Measurements from ENCODE around the gene SOX5. TPM values are rescaled to one million over a fixed set of nuclear protein-coding genes. Genes with fewer than 3 reads are reported as not detected.
"Not testable (repeated sequence)": the region's sequence is repeated elsewhere in the genome, so short reads cannot be mapped to it uniquely, and the experiment has no call there.

The SOX5 gene
- total and polyA plus RNA-seq, 2 experiments from 2014 or later, result 1.0 to 4.7 TPM

DNA sequence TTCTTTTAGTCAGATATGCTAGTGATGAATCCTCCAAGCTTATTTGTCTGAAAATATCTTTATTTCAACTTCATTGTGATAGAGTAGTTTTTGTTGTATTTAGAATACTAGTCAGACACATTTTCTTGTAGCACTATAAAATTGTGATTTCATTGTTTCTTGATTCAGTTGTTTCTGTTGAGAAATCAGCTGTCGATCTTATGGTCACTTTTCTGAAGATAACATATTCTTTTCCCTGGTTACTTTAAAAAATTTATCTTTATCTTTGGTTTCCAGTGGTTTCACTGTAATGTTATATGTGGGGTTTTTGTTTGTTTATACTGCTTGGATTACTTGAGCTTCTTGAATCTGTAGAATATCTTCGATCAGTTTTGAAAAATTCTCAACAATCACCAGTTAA, 426.1 kb downstream of the SOX5 start (continued):
- TF ChIP-seq, protein P1, sequence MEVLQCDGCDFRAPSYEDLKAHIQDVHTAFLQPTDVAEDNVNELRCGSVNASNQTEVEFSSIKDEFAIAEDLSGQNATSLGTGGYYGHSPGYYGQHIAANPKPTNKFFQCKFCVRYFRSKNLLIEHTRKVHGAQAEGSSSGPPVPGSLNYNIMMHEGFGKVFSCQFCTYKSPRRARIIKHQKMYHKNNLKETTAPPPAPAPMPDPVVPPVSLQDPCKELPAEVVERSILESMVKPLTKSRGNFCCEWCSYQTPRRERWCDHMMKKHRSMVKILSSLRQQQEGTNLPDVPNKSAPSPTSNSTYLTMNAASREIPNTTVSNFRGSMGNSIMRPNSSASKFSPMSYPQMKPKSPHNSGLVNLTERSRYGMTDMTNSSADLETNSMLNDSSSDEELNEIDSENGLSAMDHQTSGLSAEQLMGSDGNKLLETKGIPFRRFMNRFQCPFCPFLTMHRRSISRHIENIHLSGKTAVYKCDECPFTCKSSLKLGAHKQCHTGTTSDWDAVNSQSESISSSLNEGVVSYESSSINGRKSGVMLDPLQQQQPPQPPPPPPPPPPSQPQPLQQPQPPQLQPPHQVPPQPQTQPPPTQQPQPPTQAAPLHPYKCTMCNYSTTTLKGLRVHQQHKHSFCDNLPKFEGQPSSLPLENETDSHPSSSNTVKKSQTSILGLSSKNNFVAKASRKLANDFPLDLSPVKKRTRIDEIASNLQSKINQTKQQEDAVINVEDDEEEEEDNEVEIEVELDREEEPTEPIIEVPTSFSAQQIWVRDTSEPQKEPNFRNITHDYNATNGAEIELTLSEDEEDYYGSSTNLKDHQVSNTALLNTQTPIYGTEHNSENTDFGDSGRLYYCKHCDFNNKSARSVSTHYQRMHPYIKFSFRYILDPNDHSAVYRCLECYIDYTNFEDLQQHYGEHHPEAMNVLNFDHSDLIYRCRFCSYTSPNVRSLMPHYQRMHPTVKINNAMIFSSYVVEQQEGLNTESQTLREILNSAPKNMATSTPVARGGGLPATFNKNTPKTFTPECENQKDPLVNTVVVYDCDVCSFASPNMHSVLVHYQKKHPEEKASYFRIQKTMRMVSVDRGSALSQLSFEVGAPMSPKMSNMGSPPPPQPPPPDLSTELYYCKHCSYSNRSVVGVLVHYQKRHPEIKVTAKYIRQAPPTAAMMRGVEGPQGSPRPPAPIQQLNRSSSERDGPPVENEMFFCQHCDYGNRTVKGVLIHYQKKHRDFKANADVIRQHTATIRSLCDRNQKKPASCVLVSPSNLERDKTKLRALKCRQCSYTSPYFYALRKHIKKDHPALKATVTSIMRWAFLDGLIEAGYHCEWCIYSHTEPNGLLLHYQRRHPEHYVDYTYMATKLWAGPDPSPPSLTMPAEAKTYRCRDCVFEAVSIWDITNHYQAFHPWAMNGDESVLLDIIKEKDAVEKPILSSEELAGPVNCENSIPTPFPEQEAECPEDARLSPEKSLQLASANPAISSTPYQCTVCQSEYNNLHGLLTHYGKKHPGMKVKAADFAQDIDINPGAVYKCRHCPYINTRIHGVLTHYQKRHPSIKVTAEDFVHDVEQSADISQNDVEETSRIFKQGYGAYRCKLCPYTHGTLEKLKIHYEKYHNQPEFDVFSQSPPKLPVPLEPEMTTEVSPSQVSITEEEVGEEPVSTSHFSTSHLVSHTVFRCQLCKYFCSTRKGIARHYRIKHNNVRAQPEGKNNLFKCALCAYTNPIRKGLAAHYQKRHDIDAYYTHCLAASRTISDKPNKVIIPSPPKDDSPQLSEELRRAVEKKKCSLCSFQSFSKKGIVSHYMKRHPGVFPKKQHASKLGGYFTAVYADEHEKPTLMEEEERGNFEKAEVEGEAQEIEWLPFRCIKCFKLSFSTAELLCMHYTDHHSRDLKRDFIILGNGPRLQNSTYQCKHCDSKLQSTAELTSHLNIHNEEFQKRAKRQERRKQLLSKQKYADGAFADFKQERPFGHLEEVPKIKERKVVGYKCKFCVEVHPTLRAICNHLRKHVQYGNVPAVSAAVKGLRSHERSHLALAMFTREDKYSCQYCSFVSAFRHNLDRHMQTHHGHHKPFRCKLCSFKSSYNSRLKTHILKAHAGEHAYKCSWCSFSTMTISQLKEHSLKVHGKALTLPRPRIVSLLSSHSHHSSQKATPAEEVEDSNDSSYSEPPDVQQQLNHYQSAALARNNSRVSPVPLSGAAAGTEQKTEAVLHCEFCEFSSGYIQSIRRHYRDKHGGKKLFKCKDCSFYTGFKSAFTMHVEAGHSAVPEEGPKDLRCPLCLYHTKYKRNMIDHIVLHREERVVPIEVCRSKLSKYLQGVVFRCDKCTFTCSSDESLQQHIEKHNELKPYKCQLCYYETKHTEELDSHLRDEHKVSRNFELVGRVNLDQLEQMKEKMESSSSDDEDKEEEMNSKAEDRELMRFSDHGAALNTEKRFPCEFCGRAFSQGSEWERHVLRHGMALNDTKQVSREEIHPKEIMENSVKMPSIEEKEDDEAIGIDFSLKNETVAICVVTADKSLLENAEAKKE (CRISPR knock-in tag; IDR thresholded peaks at IDR 0.05), result no peak
- TF ChIP-seq EZH2phosphoT487 (IDR thresholded peaks at IDR 0.05; ENCODE audit: unreplicated experiment) (no peak), ZNF114 (CRISPR knock-in tag; IDR thresholded peaks at IDR 0.05) (no peak), EZH2 (IDR thresholded peaks at IDR 0.05; ENCODE audit: low read depth, unreplicated experiment) (no peak), JUNB (IDR thresholded peaks at IDR 0.05; ENCODE audit: unreplicated experiment) (no peak)
- TF ChIP-seq, protein P2, sequence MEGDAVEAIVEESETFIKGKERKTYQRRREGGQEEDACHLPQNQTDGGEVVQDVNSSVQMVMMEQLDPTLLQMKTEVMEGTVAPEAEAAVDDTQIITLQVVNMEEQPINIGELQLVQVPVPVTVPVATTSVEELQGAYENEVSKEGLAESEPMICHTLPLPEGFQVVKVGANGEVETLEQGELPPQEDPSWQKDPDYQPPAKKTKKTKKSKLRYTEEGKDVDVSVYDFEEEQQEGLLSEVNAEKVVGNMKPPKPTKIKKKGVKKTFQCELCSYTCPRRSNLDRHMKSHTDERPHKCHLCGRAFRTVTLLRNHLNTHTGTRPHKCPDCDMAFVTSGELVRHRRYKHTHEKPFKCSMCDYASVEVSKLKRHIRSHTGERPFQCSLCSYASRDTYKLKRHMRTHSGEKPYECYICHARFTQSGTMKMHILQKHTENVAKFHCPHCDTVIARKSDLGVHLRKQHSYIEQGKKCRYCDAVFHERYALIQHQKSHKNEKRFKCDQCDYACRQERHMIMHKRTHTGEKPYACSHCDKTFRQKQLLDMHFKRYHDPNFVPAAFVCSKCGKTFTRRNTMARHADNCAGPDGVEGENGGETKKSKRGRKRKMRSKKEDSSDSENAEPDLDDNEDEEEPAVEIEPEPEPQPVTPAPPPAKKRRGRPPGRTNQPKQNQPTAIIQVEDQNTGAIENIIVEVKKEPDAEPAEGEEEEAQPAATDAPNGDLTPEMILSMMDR (conservative IDR thresholded peaks at IDR 0.05; ENCODE audit: low read depth in 2 of 2), result no peak

DNA sequence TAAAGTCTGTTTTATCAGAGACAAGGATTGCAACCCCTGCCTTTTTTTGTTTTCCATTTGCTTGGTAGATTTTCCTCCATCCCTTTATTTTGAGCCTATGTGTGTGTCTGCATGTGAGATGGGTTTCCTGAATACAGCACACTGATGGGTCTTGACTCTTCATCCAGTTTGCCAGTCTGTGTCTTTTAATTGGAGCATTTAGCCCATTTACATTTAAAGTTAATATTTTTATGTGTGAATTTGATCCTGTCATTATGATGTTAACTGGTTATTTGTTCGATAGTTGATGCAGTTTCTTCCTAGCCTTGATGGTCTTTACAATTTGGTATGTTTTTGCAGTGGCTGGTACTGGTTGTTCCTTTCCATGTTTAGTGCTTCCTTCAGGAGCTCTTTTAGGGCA, 430.0 kb downstream of the SOX5 start:
- H3K27me3 Mint-ChIP-seq (ENCODE audit: insufficient read depth, low read depth, poor library complexity); H3K4me3 ChIP-seq; H3K27me3 ChIP-seq (ENCODE audit: insufficient read depth); H3K4me2 ChIP-seq; H3K27ac ChIP-seq (ENCODE audit: low read depth); H3K4me1 ChIP-seq (ENCODE audit: insufficient read depth); H3K79me2 ChIP-seq (replicated peaks; ENCODE audit: insufficient read depth); H3K4me1 Mint-ChIP-seq; H3K4me3 Mint-ChIP-seq; H3K36me3 ChIP-seq (ENCODE audit: insufficient read depth); H2AFZ ChIP-seq; H3K9me2 ChIP-seq (ENCODE audit: insufficient read depth); ATAC-seq; DNase-seq (ENCODE audit: low spot score); H3K27ac Mint-ChIP-seq; H3F3A ChIP-seq (replicated peaks; ENCODE audit: low read depth); H4K20me1 ChIP-seq (replicated peaks; ENCODE audit: insufficient read depth): not testable (repeated sequence)
- Mint-ChIP-seq H3K36me3 (ENCODE audit: low read depth) (peaks cover 20% of the 10 kb centered on the region; the same call in 2 of the 3 replicates), H3K9me3 (peaks cover 33% of the 10 kb centered on the region)

GRCh38 chr12:23515785-23516184, 433.7 kb downstream of the SOX5 start:
- not testable (repeated sequence) for H3K4me3 Mint-ChIP-seq; ATAC-seq; H3K27me3 Mint-ChIP-seq (ENCODE audit: insufficient read depth, low read depth, poor library complexity); H3F3A ChIP-seq (replicated peaks; ENCODE audit: low read depth); H3K36me3 ChIP-seq (ENCODE audit: insufficient read depth); H3K27me3 ChIP-seq (ENCODE audit: insufficient read depth); H3K27ac Mint-ChIP-seq; H3K4me1 Mint-ChIP-seq; H3K27ac ChIP-seq (ENCODE audit: low read depth); H3K4me2 ChIP-seq; H3K36me3 Mint-ChIP-seq (ENCODE audit: low read depth); H3K4me3 ChIP-seq; H4K20me1 ChIP-seq (replicated peaks; ENCODE audit: insufficient read depth); H2AFZ ChIP-seq; H3K9me2 ChIP-seq (ENCODE audit: insufficient read depth); H3K79me2 ChIP-seq (replicated peaks; ENCODE audit: insufficient read depth); DNase-seq (ENCODE audit: low spot score); H3K4me1 ChIP-seq (ENCODE audit: insufficient read depth)
- H3K9me3 Mint-ChIP-seq, result peaks cover 13% of the 10 kb centered on the region; the same call in 2 of the 3 replicates
